ENCODE results near the gene CNPPD1. TPM values are rescaled to one million over a fixed set of nuclear protein-coding genes. Genes with fewer than 3 reads are reported as not detected.

Gene CNPPD1
- total RNA-seq, 1 donor from 2014 or later: 44.2 TPM

DNA sequence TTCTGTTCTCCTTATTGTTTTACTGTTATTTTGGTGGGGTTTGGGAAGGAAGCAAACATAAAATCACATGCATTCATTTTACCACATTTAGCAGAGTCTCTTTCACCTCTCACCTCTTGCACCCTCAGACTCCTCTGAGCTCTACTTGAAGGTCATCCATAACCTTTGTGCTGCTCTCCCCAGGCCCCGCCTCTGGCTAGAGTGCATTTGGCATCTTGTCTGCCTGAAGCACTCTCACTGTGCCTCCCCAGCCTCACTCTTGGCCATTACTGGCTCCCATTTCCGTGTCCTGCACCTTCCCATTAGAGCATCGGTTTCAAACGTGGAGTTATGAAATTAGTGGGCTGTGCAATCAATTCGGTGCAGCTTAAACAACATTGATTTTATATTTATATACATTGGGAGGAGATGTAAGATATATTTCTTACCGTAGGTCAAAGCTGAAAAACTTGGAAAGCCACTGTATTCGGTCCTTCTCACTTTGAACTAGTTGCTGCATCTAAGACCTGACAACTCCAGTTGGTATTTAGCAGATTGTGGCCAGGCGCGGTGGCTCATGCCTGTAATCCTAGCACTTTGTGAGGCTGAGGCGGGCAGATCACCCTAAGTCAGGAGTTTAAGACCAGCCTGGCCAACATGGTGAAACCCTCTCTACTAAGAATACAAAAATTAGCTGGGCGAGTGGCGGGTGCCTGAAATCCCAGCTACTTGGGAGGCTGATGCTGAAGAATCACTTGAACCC, 22.9 kb upstream of the CNPPD1 start:
- TF ChIP-seq, protein P1, sequence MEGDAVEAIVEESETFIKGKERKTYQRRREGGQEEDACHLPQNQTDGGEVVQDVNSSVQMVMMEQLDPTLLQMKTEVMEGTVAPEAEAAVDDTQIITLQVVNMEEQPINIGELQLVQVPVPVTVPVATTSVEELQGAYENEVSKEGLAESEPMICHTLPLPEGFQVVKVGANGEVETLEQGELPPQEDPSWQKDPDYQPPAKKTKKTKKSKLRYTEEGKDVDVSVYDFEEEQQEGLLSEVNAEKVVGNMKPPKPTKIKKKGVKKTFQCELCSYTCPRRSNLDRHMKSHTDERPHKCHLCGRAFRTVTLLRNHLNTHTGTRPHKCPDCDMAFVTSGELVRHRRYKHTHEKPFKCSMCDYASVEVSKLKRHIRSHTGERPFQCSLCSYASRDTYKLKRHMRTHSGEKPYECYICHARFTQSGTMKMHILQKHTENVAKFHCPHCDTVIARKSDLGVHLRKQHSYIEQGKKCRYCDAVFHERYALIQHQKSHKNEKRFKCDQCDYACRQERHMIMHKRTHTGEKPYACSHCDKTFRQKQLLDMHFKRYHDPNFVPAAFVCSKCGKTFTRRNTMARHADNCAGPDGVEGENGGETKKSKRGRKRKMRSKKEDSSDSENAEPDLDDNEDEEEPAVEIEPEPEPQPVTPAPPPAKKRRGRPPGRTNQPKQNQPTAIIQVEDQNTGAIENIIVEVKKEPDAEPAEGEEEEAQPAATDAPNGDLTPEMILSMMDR (IDR thresholded peaks at IDR 0.05; ENCODE audit: insufficient read depth, low read length, severe bottlenecking): no peak
- no peak for DNase-seq (ENCODE audit: low read depth)
- no peak overlapping the region for H3K4me3 ChIP-seq (ENCODE audit: low read depth, low read length)
- FAIRE-seq: no peak
- H3K36me3 ChIP-seq (ENCODE audit: control insufficient read depth, insufficient read depth, low read length): no peaks in the 10 kb centered on the region
- H3K27me3 ChIP-seq (ENCODE audit: control insufficient read depth, insufficient read depth, low read length): no peaks in the 10 kb centered on the region

DNA sequence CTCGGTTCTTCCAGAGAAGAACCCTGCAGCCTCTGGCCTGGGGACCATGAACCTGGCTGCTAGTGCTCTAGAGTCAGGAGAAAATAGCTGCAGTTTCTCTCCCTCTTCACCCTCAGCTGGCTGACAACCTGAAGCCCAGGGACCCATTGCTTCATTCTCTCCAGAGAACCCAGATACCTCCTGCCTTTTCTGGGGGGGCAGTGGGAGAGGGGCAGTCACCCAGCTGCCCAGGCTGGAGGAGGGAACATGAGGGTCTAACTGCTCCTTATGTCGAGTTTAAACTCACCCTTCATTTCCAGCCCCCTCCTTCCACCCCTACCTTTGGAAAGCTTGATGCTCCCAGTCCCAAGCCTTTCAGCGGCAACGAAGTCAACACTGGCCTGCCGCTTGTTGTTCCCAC, 22.2 kb upstream of the CNPPD1 start:
- Histone ChIP-seq H3K36me3 (ENCODE audit: control insufficient read depth, insufficient read depth, low read length) (no peaks in the 10 kb centered on the region), H3K4me3 (ENCODE audit: low read depth, low read length) (no peak overlapping the region), H3K27me3 (ENCODE audit: control insufficient read depth, insufficient read depth, low read length) (no peaks in the 10 kb centered on the region)
- DNase-seq (ENCODE audit: low read depth): no peak
- no peak for FAIRE-seq
- TF ChIP-seq, protein P1 (IDR thresholded peaks at IDR 0.05; ENCODE audit: insufficient read depth, low read length, severe bottlenecking): no peak

DNA sequence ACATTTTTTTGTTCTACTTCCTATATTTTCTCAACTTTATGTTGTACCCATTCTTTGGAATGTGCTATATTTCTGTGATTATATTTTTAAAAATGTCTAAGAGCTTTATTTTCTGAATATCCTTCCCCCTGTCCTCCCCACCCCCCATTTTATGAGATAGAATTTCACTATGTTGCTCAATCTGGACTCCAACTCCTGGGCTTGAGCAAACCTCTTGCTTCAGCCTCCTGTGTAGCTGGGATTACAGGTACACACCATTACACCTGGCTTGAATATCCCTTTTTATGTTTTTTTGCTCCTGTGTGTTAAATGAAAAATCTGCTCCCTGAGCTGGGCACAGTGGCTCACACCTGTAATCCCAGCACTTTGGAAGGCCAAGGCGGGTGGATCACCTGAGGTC, 20.7 kb upstream of the CNPPD1 start:
- DNase-seq (ENCODE audit: low read depth) (no peak), FAIRE-seq (no peak)
- H3K36me3 ChIP-seq (ENCODE audit: control insufficient read depth, insufficient read depth, low read length): no peaks in the 10 kb centered on the region
- TF ChIP-seq, protein P1 (IDR thresholded peaks at IDR 0.05; ENCODE audit: insufficient read depth, low read length, severe bottlenecking): no peak
- H3K27me3 ChIP-seq (ENCODE audit: control insufficient read depth, insufficient read depth, low read length): no peaks in the 10 kb centered on the region
- no peak overlapping the region for H3K4me3 ChIP-seq (ENCODE audit: low read depth, low read length)

DNA sequence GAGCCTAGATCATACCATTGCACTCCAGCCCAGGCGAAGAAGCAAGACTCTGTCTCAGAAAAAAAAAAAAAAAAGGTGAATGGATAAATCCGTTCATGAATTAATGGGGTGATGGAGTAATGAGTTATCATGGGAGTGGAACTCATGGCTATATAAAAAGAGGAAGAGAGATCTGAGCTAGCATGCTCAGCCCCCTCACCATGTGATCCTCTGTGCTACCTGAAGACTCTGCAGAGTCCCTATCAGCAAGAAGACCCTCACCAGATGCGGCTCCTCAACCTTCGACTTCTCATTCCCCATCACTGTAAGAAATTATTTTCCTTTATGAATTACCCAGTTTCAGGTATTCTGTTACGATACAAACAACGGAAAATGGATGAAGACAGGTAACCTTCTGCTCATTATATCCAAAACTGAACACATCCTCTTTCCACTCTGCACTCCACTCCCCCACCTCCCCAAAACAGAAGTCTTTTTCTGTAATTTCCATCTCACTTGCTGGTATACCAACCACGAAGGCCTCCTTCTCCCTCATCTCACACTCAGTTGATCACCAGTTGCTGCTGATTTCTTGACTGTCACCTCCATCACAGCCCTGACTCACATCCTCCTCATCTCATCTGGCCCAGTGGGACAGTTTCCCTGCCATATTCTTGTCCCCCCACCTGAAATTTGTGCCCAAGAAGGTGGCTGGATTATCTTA, 10.2 kb upstream of the CNPPD1 start:
- TF ChIP-seq, protein P1 (IDR thresholded peaks at IDR 0.05; ENCODE audit: insufficient read depth, low read length, severe bottlenecking): no peak
- FAIRE-seq: no peak
- no peak for DNase-seq (ENCODE audit: low read depth)
- Histone ChIP-seq H3K4me3 (ENCODE audit: low read depth, low read length) (no peak overlapping the region), H3K36me3 (ENCODE audit: control insufficient read depth, insufficient read depth, low read length) (peaks cover 16% of the 10 kb centered on the region), H3K27me3 (ENCODE audit: control insufficient read depth, insufficient read depth, low read length) (no peaks in the 10 kb centered on the region)

DNA sequence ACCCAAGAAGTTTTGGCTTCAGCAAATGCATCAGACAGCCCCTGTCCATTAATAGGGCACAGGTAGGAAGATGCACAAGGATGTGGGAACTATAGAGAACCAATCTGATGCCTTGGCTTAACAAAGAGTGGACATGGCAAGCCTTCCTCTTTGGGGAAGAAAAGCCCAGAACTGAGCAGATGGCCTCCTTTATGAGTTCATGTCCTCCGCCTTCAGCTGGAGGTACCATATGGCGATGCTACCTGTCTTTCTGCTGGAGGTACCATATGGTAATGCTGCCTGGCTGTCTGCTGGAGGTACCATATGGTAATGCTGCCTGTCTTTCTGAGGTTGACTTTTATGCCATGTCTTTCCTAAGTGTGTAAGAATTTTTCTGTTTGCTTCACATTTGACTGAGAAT, 7.4 kb upstream of the CNPPD1 start:
- FAIRE-seq: no peak
- Histone ChIP-seq H3K27me3 (ENCODE audit: control insufficient read depth, insufficient read depth, low read length) (no peaks in the 10 kb centered on the region), H3K4me3 (ENCODE audit: low read depth, low read length) (no peak overlapping the region), H3K36me3 (ENCODE audit: control insufficient read depth, insufficient read depth, low read length) (peaks cover 30% of the 10 kb centered on the region)
- no peak for DNase-seq (ENCODE audit: low read depth)
- TF ChIP-seq, protein P1 (IDR thresholded peaks at IDR 0.05; ENCODE audit: insufficient read depth, low read length, severe bottlenecking): no peak

Measured in bronchial epithelial cell (primary cell).